ENCODE results near the gene PPP1R12A.

DNA sequence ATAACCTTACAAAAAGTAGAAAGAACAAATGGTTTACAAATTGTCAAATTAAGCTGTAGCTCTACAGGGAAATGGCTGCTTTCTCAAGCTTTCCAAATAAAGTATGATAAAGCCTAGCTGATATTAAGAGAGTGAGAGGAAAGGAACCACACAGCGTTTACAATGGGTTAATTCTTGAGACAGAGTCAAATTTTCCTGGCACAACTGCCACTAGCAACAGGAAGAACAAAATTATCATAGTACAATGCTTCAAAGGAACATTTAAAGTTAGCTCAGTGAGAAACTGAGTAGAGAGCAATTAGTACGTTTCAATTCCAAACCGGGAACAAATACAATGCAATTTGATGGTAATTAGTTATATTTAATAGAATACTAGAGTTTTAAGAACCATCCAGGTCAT lies 116.0 kb downstream of the PPP1R12A start:
- TF ChIP-seq POLR2A (IDR thresholded peaks at IDR 0.05) = no peak
- TF ChIP-seq, protein P1, sequence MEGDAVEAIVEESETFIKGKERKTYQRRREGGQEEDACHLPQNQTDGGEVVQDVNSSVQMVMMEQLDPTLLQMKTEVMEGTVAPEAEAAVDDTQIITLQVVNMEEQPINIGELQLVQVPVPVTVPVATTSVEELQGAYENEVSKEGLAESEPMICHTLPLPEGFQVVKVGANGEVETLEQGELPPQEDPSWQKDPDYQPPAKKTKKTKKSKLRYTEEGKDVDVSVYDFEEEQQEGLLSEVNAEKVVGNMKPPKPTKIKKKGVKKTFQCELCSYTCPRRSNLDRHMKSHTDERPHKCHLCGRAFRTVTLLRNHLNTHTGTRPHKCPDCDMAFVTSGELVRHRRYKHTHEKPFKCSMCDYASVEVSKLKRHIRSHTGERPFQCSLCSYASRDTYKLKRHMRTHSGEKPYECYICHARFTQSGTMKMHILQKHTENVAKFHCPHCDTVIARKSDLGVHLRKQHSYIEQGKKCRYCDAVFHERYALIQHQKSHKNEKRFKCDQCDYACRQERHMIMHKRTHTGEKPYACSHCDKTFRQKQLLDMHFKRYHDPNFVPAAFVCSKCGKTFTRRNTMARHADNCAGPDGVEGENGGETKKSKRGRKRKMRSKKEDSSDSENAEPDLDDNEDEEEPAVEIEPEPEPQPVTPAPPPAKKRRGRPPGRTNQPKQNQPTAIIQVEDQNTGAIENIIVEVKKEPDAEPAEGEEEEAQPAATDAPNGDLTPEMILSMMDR (IDR thresholded peaks at IDR 0.05) = no peak
